ENCODE data around the gene SLC39A13.

GRCh38 chr11:47442514-47442913, 34.1 kb downstream of the SLC39A13 start:
- TF ChIP-seq, protein P1, sequence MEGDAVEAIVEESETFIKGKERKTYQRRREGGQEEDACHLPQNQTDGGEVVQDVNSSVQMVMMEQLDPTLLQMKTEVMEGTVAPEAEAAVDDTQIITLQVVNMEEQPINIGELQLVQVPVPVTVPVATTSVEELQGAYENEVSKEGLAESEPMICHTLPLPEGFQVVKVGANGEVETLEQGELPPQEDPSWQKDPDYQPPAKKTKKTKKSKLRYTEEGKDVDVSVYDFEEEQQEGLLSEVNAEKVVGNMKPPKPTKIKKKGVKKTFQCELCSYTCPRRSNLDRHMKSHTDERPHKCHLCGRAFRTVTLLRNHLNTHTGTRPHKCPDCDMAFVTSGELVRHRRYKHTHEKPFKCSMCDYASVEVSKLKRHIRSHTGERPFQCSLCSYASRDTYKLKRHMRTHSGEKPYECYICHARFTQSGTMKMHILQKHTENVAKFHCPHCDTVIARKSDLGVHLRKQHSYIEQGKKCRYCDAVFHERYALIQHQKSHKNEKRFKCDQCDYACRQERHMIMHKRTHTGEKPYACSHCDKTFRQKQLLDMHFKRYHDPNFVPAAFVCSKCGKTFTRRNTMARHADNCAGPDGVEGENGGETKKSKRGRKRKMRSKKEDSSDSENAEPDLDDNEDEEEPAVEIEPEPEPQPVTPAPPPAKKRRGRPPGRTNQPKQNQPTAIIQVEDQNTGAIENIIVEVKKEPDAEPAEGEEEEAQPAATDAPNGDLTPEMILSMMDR (IDR thresholded peaks at IDR 0.05; ENCODE audit: borderline replicate concordance, extremely low read depth, low read length, poor library complexity, severe bottlenecking) = no peak
- no peak for TF ChIP-seq EZH2 (IDR thresholded peaks at IDR 0.05; ENCODE audit: borderline replicate concordance, low read depth, low read length, severe bottlenecking)
